ENCODE measurements around the gene DBH. TPM values are rescaled to one million over a fixed set of nuclear protein-coding genes. Genes with fewer than 3 reads are reported as not detected.

Gene DBH
- total RNA-seq, 1 donor, result not detected

GRCh38 chr9:133708246-133709014 lies 72.3 kb downstream of the DBH start:
- no peak for DNase-seq (ENCODE audit: low read depth)

More at GRCh38 chr9:133708246-133709014, 72.3 kb downstream of the DBH start:
- no peak overlapping the region for H3K4me3 ChIP-seq (ENCODE audit: low read depth, low read length)
- TF ChIP-seq, protein P1, sequence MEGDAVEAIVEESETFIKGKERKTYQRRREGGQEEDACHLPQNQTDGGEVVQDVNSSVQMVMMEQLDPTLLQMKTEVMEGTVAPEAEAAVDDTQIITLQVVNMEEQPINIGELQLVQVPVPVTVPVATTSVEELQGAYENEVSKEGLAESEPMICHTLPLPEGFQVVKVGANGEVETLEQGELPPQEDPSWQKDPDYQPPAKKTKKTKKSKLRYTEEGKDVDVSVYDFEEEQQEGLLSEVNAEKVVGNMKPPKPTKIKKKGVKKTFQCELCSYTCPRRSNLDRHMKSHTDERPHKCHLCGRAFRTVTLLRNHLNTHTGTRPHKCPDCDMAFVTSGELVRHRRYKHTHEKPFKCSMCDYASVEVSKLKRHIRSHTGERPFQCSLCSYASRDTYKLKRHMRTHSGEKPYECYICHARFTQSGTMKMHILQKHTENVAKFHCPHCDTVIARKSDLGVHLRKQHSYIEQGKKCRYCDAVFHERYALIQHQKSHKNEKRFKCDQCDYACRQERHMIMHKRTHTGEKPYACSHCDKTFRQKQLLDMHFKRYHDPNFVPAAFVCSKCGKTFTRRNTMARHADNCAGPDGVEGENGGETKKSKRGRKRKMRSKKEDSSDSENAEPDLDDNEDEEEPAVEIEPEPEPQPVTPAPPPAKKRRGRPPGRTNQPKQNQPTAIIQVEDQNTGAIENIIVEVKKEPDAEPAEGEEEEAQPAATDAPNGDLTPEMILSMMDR (IDR thresholded peaks at IDR 0.05; ENCODE audit: insufficient read depth, low read length), result no peak

Other genes with a start within 250 kb of the DBH start
- gene REXO4, start 218.4 kb upstream of the DBH start, total RNA-seq (ENCODE audit: low replicate concordance), result 11.7 and 73.3 TPM in 2 replicates
- 1.4 and 2.1 TPM in 2 replicates for gene ADAMTS13, start 214.0 kb upstream of the DBH start, total RNA-seq (ENCODE audit: low replicate concordance)
- gene CACFD1, start 176.4 kb upstream of the DBH start, total RNA-seq (ENCODE audit: low replicate concordance), result 4.4 and 18.0 TPM in 2 replicates
- 0.74 and 7.3 TPM in 2 replicates for gene SLC2A6, start 157.3 kb upstream of the DBH start, total RNA-seq (ENCODE audit: low replicate concordance)
- gene MYMK, start 111.4 kb upstream of the DBH start, total RNA-seq (ENCODE audit: low replicate concordance), result not detected in 2 replicates
- 0.16 TPM in 1 of 2 replicates, not detected in the other for gene ADAMTSL2, start 101.7 kb upstream of the DBH start, total RNA-seq (ENCODE audit: low replicate concordance)
- gene FAM163B, start 27.0 kb upstream of the DBH start, total RNA-seq (ENCODE audit: low replicate concordance), result not detected in 2 replicates
- gene SARDH, start 102.0 kb downstream of the DBH start, total RNA-seq (ENCODE audit: low replicate concordance), result 0.18 and 2.9 TPM in 2 replicates